ENCODE measurements around the gene PPFIBP1. TPM values are rescaled to one million over a fixed set of nuclear protein-coding genes. Genes with fewer than 3 reads are reported as not detected.

PPFIBP1 gene
- total RNA-seq, 2 donors from 2014 or later, result 40.1 to 44.7 TPM

DNA sequence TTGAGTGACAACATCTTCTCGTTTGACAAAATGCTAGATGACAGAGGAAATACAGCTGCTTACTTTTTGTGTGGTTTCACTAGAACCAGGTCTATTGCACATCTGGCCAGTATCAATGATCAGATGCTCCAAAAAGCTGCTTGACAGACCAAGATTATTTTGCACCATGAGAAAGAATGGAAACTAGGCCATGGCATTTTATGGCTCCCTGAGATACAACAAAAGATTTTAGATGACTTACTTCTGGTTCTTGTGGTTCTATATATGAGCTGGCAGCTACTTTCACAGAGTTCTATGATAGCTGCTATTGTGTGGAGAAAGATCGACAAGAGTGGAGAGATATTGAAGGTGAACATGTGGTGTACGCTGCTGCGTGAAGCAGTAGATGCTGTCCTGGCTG lies 25.9 kb upstream of the PPFIBP1 start:
- H3K9me3 ChIP-seq, result no peaks in the 10 kb centered on the region
- intact Hi-C loops (cut with DNase I), result no loop called here
- no peak overlapping the region for H3K9ac ChIP-seq (ENCODE audit: low read depth in 2 of 2, low read length in 2 of 2)
- no peak for DNase-seq
- H3K27ac ChIP-seq, result no peak overlapping the region
- H3K4me1 ChIP-seq, result no peaks in the 10 kb centered on the region
- H3K4me3 ChIP-seq, result no peak overlapping the region
- TF ChIP-seq CTCF (IDR thresholded peaks at IDR 0.05), result no peak
- H3K36me3 ChIP-seq, result no peaks in the 10 kb centered on the region
- H3K27me3 ChIP-seq, result no peaks in the 10 kb centered on the region

DNA sequence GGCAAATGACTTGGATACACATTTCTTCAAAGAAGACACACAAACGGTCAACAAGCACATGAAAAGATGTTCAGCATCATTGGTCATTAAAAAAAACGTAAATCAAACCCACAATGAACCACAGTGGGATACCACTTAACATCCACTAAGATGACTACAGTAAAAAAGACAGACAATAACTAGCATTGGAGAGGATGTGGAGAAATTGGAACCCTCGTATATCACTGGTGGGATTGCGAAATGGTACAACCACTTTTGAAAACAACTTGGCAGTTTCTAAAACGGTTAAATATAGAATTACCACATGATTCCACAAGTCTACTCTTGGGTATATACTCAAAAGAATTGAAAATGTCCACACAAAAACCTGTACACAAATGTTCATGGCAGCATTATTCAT lies 25.2 kb upstream of the PPFIBP1 start:
- TF ChIP-seq CTCF (IDR thresholded peaks at IDR 0.05), result no peak
- Histone ChIP-seq H3K4me1 (no peaks in the 10 kb centered on the region), H3K9ac (ENCODE audit: low read depth in 2 of 2, low read length in 2 of 2) (no peak overlapping the region), H3K36me3 (no peaks in the 10 kb centered on the region), H3K27ac (no peak overlapping the region), H3K27me3 (no peaks in the 10 kb centered on the region), H3K4me3 (no peak overlapping the region), H3K9me3 (no peaks in the 10 kb centered on the region)
- intact Hi-C loops (cut with DNase I), result no loop called here
- DNase-seq, result no peak

DNA sequence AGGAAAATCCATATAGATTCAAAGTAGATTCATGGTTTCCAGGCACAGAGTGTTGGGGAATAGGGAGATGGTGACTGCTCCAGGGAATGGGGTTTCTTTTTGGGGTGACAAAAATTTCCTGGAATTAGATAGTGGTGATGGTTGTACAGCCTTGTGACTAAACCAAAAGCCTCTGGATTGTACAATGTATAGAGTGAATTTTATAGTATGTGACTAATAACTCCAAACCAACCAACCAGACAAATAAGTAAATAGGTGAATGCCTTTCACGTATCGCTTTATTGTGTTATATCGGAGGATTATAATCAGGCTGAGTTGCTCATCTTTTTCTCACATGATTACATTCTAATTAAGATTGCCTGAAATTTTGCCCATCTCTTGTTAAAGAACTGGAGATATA lies 24.6 kb upstream of the PPFIBP1 start:
- H3K9ac ChIP-seq (ENCODE audit: low read depth in 2 of 2, low read length in 2 of 2), result no peak overlapping the region
- H3K4me1 ChIP-seq, result no peaks in the 10 kb centered on the region
- DNase-seq, result no peak
- no peak overlapping the region for H3K27ac ChIP-seq
- H3K36me3 ChIP-seq, result no peaks in the 10 kb centered on the region
- no peaks in the 10 kb centered on the region for H3K27me3 ChIP-seq
- intact Hi-C loops (cut with DNase I), result no loop called here
- H3K9me3 ChIP-seq, result no peaks in the 10 kb centered on the region
- no peak for TF ChIP-seq CTCF (IDR thresholded peaks at IDR 0.05)
- no peak overlapping the region for H3K4me3 ChIP-seq

GRCh38 chr12:27500546-27500945 lies 23.5 kb upstream of the PPFIBP1 start:
- Histone ChIP-seq H3K36me3 (no peaks in the 10 kb centered on the region), H3K4me1 (no peaks in the 10 kb centered on the region), H3K27ac (no peak overlapping the region), H3K27me3 (no peaks in the 10 kb centered on the region), H3K9ac (ENCODE audit: low read depth in 2 of 2, low read length in 2 of 2) (no peak overlapping the region), H3K9me3 (no peaks in the 10 kb centered on the region), H3K4me3 (no peak overlapping the region)
- TF ChIP-seq CTCF (IDR thresholded peaks at IDR 0.05), result no peak
- no peak for DNase-seq
- intact Hi-C loops (cut with DNase I), result no loop called here

GRCh38 chr12:27502021-27502435 lies 22.0 kb upstream of the PPFIBP1 start:
- Histone ChIP-seq H3K4me1 (no peaks in the 10 kb centered on the region), H3K27ac (no peak overlapping the region), H3K36me3 (no peaks in the 10 kb centered on the region), H3K27me3 (no peaks in the 10 kb centered on the region), H3K9me3 (no peaks in the 10 kb centered on the region), H3K4me3 (no peak overlapping the region), H3K9ac (ENCODE audit: low read depth in 2 of 2, low read length in 2 of 2) (no peak overlapping the region)
- DNase-seq, result no peak
- TF ChIP-seq CTCF (IDR thresholded peaks at IDR 0.05), result no peak
- intact Hi-C loops (cut with DNase I), result no loop called here

DNA sequence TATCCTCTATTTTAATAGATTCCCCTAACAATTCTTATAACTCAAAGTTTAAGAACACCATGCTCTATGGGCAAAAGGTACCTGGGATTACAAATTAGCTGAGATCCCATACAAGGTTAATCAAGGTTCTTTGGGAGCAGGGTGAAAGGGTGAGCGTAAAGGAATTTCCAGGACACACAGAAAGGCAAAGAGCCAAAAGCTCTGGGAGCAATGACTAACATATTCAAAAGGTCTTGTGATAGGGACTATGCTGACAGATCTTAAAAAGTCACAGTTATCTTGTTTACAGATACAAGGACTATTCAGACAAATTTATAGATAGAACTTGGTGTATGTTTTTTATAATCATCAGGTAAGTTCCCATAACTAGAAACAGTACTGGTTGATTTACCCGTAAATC lies 19.5 kb upstream of the PPFIBP1 start:
- intact Hi-C loops (cut with DNase I), result no loop called here
- Histone ChIP-seq H3K4me3 (no peak overlapping the region), H3K27me3 (no peaks in the 10 kb centered on the region), H3K36me3 (no peaks in the 10 kb centered on the region), H3K9ac (ENCODE audit: low read depth in 2 of 2, low read length in 2 of 2) (no peak overlapping the region), H3K9me3 (no peaks in the 10 kb centered on the region), H3K4me1 (no peaks in the 10 kb centered on the region), H3K27ac (no peak overlapping the region)
- DNase-seq, result no peak
- no peak for TF ChIP-seq CTCF (IDR thresholded peaks at IDR 0.05)

Measured in colonic mucosa (tissue), 4 donors.